ENCODE measurements around the gene ANKH.
A peak's percentile ranks its signal among the peaks of the same experiment; 100 is the strongest.
"Not testable (repeated sequence)": the region's sequence is repeated elsewhere in the genome, so short reads cannot be mapped to it uniquely, and the experiment has no call there.

Gene ANKH

GRCh38 chr5:14884062-14884612, 12.6 kb upstream of the ANKH start:
- no peak overlapping the region for H3K9ac ChIP-seq
- no peaks in the 10 kb centered on the region for H3K36me3 ChIP-seq
- no peaks in the 10 kb centered on the region for H3K27me3 ChIP-seq
- no peak overlapping the region for H3K4me3 ChIP-seq
- no peaks in the 10 kb centered on the region for H4K20me1 ChIP-seq
- no peak for TF ChIP-seq Cebpa-rat (IDR thresholded peaks at IDR 0.05)
- no peak overlapping the region for H3K4me2 ChIP-seq
- no peaks in the 10 kb centered on the region for H3K9me3 ChIP-seq
- H3K27ac ChIP-seq, result no peak overlapping the region
- H3K4me1 ChIP-seq, result no peaks in the 10 kb centered on the region

GRCh38 chr5:14882658-14883580, 11.3 kb upstream of the ANKH start:
- H3K4me3 ChIP-seq, result no peak overlapping the region
- H3K27ac ChIP-seq, result no peak overlapping the region
- no peak for TF ChIP-seq Cebpa-rat (IDR thresholded peaks at IDR 0.05)
- H3K36me3 ChIP-seq, result no peaks in the 10 kb centered on the region
- no peak overlapping the region for H3K4me2 ChIP-seq
- H3K9ac ChIP-seq, result no peak overlapping the region
- H3K9me3 ChIP-seq, result no peaks in the 10 kb centered on the region
- H3K27me3 ChIP-seq, result no peaks in the 10 kb centered on the region
- no peaks in the 10 kb centered on the region for H4K20me1 ChIP-seq
- no peaks in the 10 kb centered on the region for H3K4me1 ChIP-seq

GRCh38 chr5:14881826-14882225, 10.2 kb upstream of the ANKH start:
- Histone ChIP-seq H3K27me3 (no peaks in the 10 kb centered on the region), H3K9ac (no peak overlapping the region), H3K4me1 (no peaks in the 10 kb centered on the region), H4K20me1 (no peaks in the 10 kb centered on the region), H3K4me2 (no peak overlapping the region), H3K4me3 (no peak overlapping the region), H3K27ac (no peak overlapping the region), H3K36me3 (no peaks in the 10 kb centered on the region), H3K9me3 (no peaks in the 10 kb centered on the region)
- no peak for TF ChIP-seq Cebpa-rat (IDR thresholded peaks at IDR 0.05)

- TF ChIP-seq Cebpa-rat (IDR thresholded peaks at IDR 0.05), result no peak
- Histone ChIP-seq H3K4me1 (no peaks in the 10 kb centered on the region), H3K36me3 (no peaks in the 10 kb centered on the region), H3K9me3 (no peaks in the 10 kb centered on the region), H3K27ac (no peak overlapping the region), H3K9ac (no peak overlapping the region), H4K20me1 (no peaks in the 10 kb centered on the region), H3K4me3 (no peak overlapping the region), H3K27me3 (no peaks in the 10 kb centered on the region), H3K4me2 (no peak overlapping the region)
Observed at GRCh38 chr5:14880688-14881087, 9.1 kb upstream of the ANKH start.

- Histone ChIP-seq H3K9ac (no peak overlapping the region), H3K4me1 (no peaks in the 10 kb centered on the region), H3K27ac (no peak overlapping the region), H3K36me3 (no peaks in the 10 kb centered on the region), H3K9me3 (no peaks in the 10 kb centered on the region), H3K4me3 (no peak overlapping the region), H4K20me1 (no peaks in the 10 kb centered on the region), H3K27me3 (no peaks in the 10 kb centered on the region), H3K4me2 (no peak overlapping the region)
- peak; percentile 86 for TF ChIP-seq Cebpa-rat (IDR thresholded peaks at IDR 0.05)
Observed at GRCh38 chr5:14879937-14880589, 8.5 kb upstream of the ANKH start.

GRCh38 chr5:14879393-14879792, 7.8 kb upstream of the ANKH start:
- H3K4me2 ChIP-seq, result no peak overlapping the region
- H3K4me1 ChIP-seq, result no peaks in the 10 kb centered on the region
- H3K27me3 ChIP-seq, result 0 out of 2 replicates have a peak, but pooled peaks cover 2% of the 10 kb centered on the region
- H3K36me3 ChIP-seq, result no peaks in the 10 kb centered on the region
- no peak for TF ChIP-seq Cebpa-rat (IDR thresholded peaks at IDR 0.05)
- H3K4me3 ChIP-seq, result no peak overlapping the region
- no peak overlapping the region for H3K27ac ChIP-seq
- H3K9ac ChIP-seq, result no peak overlapping the region
- H4K20me1 ChIP-seq, result no peaks in the 10 kb centered on the region
- H3K9me3 ChIP-seq, result no peaks in the 10 kb centered on the region

- H3K36me3 ChIP-seq, H4K20me1 ChIP-seq, H3K27ac ChIP-seq, H3K4me3 ChIP-seq, H3K9me3 ChIP-seq, H3K9ac ChIP-seq, H3K4me1 ChIP-seq, H3K4me2 ChIP-seq: not testable (repeated sequence)
- peaks cover 13% of the 10 kb centered on the region for H3K27me3 ChIP-seq
Observed at GRCh38 chr5:14878192-14878591, 6.6 kb upstream of the ANKH start.

GRCh38 chr5:14876095-14876494, 4.5 kb upstream of the ANKH start:
- Histone ChIP-seq H3K4me1 (0 out of 2 replicates have a peak, but pooled peaks cover 7% of the 10 kb centered on the region), H4K20me1 (no peaks in the 10 kb centered on the region), H3K4me3 (no peak overlapping the region), H3K27ac (no peak overlapping the region), H3K4me2 (no peak overlapping the region), H3K27me3 (peaks cover 24% of the 10 kb centered on the region), H3K36me3 (no peaks in the 10 kb centered on the region), H3K9ac (no peak overlapping the region), H3K9me3 (no peaks in the 10 kb centered on the region)
- no peak for TF ChIP-seq Cebpa-rat (IDR thresholded peaks at IDR 0.05)

- H3K27me3 ChIP-seq, result peaks cover 24% of the 10 kb centered on the region
- H3K9ac ChIP-seq, result no peak overlapping the region
Observed at GRCh38 chr5:14873790-14874189, 2.2 kb upstream of the ANKH start.

GRCh38 chr5:14873093-14873492, 1.5 kb upstream of the ANKH start:
- Histone ChIP-seq H3K9ac (no peak overlapping the region), H3K27ac (no peak overlapping the region)

More at GRCh38 chr5:14873790-14874189, 2.2 kb upstream of the ANKH start:
- Histone ChIP-seq H3K36me3 (no peaks in the 10 kb centered on the region), H4K20me1 (peaks cover 20% of the 10 kb centered on the region), H3K27ac (no peak overlapping the region), H3K4me2 (no peak overlapping the region), H3K4me1 (peaks cover 28% of the 10 kb centered on the region), H3K9me3 (no peaks in the 10 kb centered on the region), H3K4me3 (no peak overlapping the region)
- no peak for TF ChIP-seq Cebpa-rat (IDR thresholded peaks at IDR 0.05)

More at GRCh38 chr5:14873093-14873492, 1.5 kb upstream of the ANKH start:
- Histone ChIP-seq H3K4me2 (peak overlapping the region; percentile 95), H4K20me1 (peaks cover 27% of the 10 kb centered on the region), H3K4me3 (peak overlapping the region; percentile 87), H3K4me1 (peaks cover 34% of the 10 kb centered on the region), H3K27me3 (peaks cover 24% of the 10 kb centered on the region), H3K36me3 (no peaks in the 10 kb centered on the region), H3K9me3 (no peaks in the 10 kb centered on the region)
- no peak for TF ChIP-seq Cebpa-rat (IDR thresholded peaks at IDR 0.05)

Data from BLaER1 (cell line).